WTC11 (cell line): Measurements from ENCODE around the gene HAPLN1. TPM values are rescaled to one million over a fixed set of nuclear protein-coding genes. Genes with fewer than 3 reads are reported as not detected.

ENCODE experiments used
- ATAC-seq: fragments of 200-7000 bp; cut with Tn5 transposase; 2 replicates; pipeline ENCODE4 v1.10.0; 2021; ENCODE audit warnings: mild to moderate bottlenecking, moderate library complexity
- CTCF ChIA-PET: fragments of 300-600 bp; sonication (Branson Sonifier 250); formaldehyde crosslinking; loops from one replicate; lab custom pipeline; 2021; ENCODE audit warnings: antibody characterized with exemption; lab: Charles Lee
- POLR2A ChIA-PET: fragments of 350-600 bp; sonication (Branson Sonifier 250); formaldehyde crosslinking; loops from one replicate; lab custom pipeline; 2021; ENCODE audit warnings: antibody characterized with exemption; lab: Charles Lee
- DNase-seq: peaks from one replicate; pipeline ENCODE4 v3.0.0; 2021; ENCODE audit warnings: low spot score
- H3K27ac Mint-ChIP-seq: 2 replicates; pipeline ENCODE4 v1.8.0; 2021; ENCODE audit warnings: mixed read lengths
- H3K27me3 Mint-ChIP-seq: 2 replicates; pipeline ENCODE4 v1.8.0; 2021; ENCODE audit warnings: low read depth, mild to moderate bottlenecking, moderate library complexity, mixed read lengths
- H3K36me3 Mint-ChIP-seq: 2 replicates; pipeline ENCODE4 v1.8.0; 2021; ENCODE audit warnings: mixed read lengths
- H3K4me1 Mint-ChIP-seq: 2 replicates; pipeline ENCODE4 v1.8.0; 2022; ENCODE audit warnings: mixed read lengths
- H3K4me3 Mint-ChIP-seq: 2 replicates; pipeline ENCODE4 v1.8.0; 2021; ENCODE audit warnings: mild to moderate bottlenecking, moderate library complexity, mixed read lengths
- H3K9me3 Mint-ChIP-seq: 2 replicates; pipeline ENCODE4 v1.8.0; 2021; ENCODE audit warnings: mixed read lengths
- AR ChIP-seq: fragments of 250-450 bp; sonication (Bioruptor Pico); IDR thresholded peaks from 2 replicates; pipeline ENCODE4 v1.9.0; 2021; ENCODE audit warnings: mild to moderate bottlenecking
- CBFB ChIP-seq: sonication (generic); formaldehyde crosslinking; IDR thresholded peaks from 2 replicates; pipeline ENCODE4 v1.8.1; 2022; ENCODE audit warnings: mild to moderate bottlenecking, low read depth, missing genetic modification reagents
- ERG ChIP-seq: fragments of 250-450 bp; sonication (Bioruptor Pico); IDR thresholded peaks from 2 replicates; pipeline ENCODE4 v1.8.0; 2021; ENCODE audit warnings: mild to moderate bottlenecking
- FOXJ3 ChIP-seq: sonication (generic); formaldehyde crosslinking; IDR thresholded peaks from 2 replicates; pipeline ENCODE4 v1.9.0; 2021; ENCODE audit warnings: missing genetic modification reagents, mild to moderate bottlenecking, borderline replicate concordance
- FOXP4 ChIP-seq: sonication (generic); formaldehyde crosslinking; IDR thresholded peaks from 2 replicates; pipeline ENCODE4 v1.8.0; 2022; ENCODE audit warnings: mild to moderate bottlenecking, missing genetic modification reagents
- GTF2I ChIP-seq: fragments of 250-450 bp; sonication (Bioruptor Pico); conservative IDR thresholded peaks from 2 replicates; pipeline ENCODE4 v1.4.0; 2021; ENCODE audit warnings: mild to moderate bottlenecking
- IRF1 ChIP-seq: sonication (generic); formaldehyde crosslinking; IDR thresholded peaks from 2 replicates; pipeline ENCODE4 v1.8.0; 2023; ENCODE audit warnings: missing genetic modification reagents
- IRF2 ChIP-seq: sonication (generic); formaldehyde crosslinking; IDR thresholded peaks from 2 replicates; pipeline ENCODE4 v1.8.0; 2022; ENCODE audit warnings: low read depth, missing genetic modification reagents, borderline replicate concordance
- JAZF1 ChIP-seq: fragments of 250-450 bp; sonication (Bioruptor Pico); IDR thresholded peaks from 2 replicates; pipeline ENCODE4 v1.9.0; 2021; ENCODE audit warnings: moderate library complexity, mild to moderate bottlenecking, inconsistent platforms
- JUN ChIP-seq: sonication (generic); formaldehyde crosslinking; IDR thresholded peaks from 2 replicates; pipeline ENCODE4 v1.8.0; 2023; ENCODE audit warnings: mild to moderate bottlenecking, missing genetic modification reagents
- NR2C2 ChIP-seq: sonication (generic); formaldehyde crosslinking; IDR thresholded peaks from 2 replicates; pipeline ENCODE4 v1.8.0; 2022; ENCODE audit warnings: mild to moderate bottlenecking, missing genetic modification reagents
- NR3C1 ChIP-seq: sonication (generic); formaldehyde crosslinking; conservative IDR thresholded peaks from 2 replicates; pipeline ENCODE4 v1.8.1; 2023; ENCODE audit warnings: low read depth, mild to moderate bottlenecking, missing genetic modification reagents
- RELA ChIP-seq: sonication (generic); formaldehyde crosslinking; IDR thresholded peaks from 2 replicates; pipeline ENCODE4 v1.8.1; 2022; ENCODE audit warnings: missing genetic modification reagents, mild to moderate bottlenecking, borderline replicate concordance
- SMAD4 ChIP-seq: sonication (generic); formaldehyde crosslinking; IDR thresholded peaks from 2 replicates; pipeline ENCODE4 v1.8.0; 2022; ENCODE audit warnings: mild to moderate bottlenecking, missing genetic modification reagents
- SOX15 ChIP-seq: fragments of 250-450 bp; sonication (Bioruptor Pico); IDR thresholded peaks from 2 replicates; pipeline ENCODE4 v1.9.0; 2021; ENCODE audit warnings: mild to moderate bottlenecking
- TEAD4 ChIP-seq: sonication (generic); formaldehyde crosslinking; IDR thresholded peaks from 2 replicates; pipeline ENCODE4 v1.8.0; 2022; ENCODE audit warnings: mild to moderate bottlenecking, missing genetic modification reagents
- USF2 ChIP-seq: sonication (generic); formaldehyde crosslinking; IDR thresholded peaks from 2 replicates; pipeline ENCODE4 v1.8.1; 2023; ENCODE audit warnings: mild to moderate bottlenecking, missing genetic modification reagents, moderate library complexity
- ZBTB43 ChIP-seq: sonication (generic); formaldehyde crosslinking; IDR thresholded peaks from 2 replicates; pipeline ENCODE4 v1.8.1; 2023; ENCODE audit warnings: mild to moderate bottlenecking, missing genetic modification reagents
- ZNF138 ChIP-seq: sonication (generic); formaldehyde crosslinking; conservative IDR thresholded peaks from 2 replicates; pipeline ENCODE4 v1.8.1; 2022; ENCODE audit warnings: mild to moderate bottlenecking, moderate library complexity, missing genetic modification reagents
- ZNF232 ChIP-seq: sonication (generic); formaldehyde crosslinking; IDR thresholded peaks from 2 replicates; pipeline ENCODE4 v1.8.0; 2022; ENCODE audit warnings: mild to moderate bottlenecking, missing genetic modification reagents
- ZNF396 ChIP-seq: fragments of 250-450 bp; sonication (Bioruptor Pico); IDR thresholded peaks from 2 replicates; pipeline ENCODE4 v1.8.0; 2021; ENCODE audit warnings: mild to moderate bottlenecking, moderate library complexity, borderline replicate concordance
- total RNA-seq: library from RNA; stranded (reverse); gene quantifications from 3 replicates; pipeline ENCODE4 v1.2.3, GENCODE V29; 2021

HAPLN1 gene
- total RNA-seq, 1 experiment from 2014 or later, result 9.4 TPM

GRCh38 chr5:83657807-83658525 is 62.7 kb downstream of the HAPLN1 start:
- Mint-ChIP-seq H3K27ac (no peak overlapping the region), H3K9me3 (no peaks in the 10 kb centered on the region), H3K36me3 (no peaks in the 10 kb centered on the region), H3K4me1 (peaks cover 18% of the 10 kb centered on the region), H3K27me3 (no peaks in the 10 kb centered on the region), H3K4me3 (no peak overlapping the region)
- no peak for ATAC-seq
- ChIA-PET CTCF (no interaction called here), POLR2A (no interaction called here)
- no peak for DNase-seq
- TF ChIP-seq NR2C2 (CRISPR knock-in tag) (no peak), JAZF1 (CRISPR knock-in tag) (no peak), USF2 (CRISPR knock-in tag) (no peak), IRF2 (no peak), NR3C1 (CRISPR knock-in tag) (no peak), FOXP4 (no peak), AR (CRISPR knock-in tag) (no peak)

- H3K27ac Mint-ChIP-seq, result no peak overlapping the region
- no peaks in the 10 kb centered on the region for H3K9me3 Mint-ChIP-seq
- ChIA-PET CTCF (no interaction called here), POLR2A (no interaction called here)
- H3K4me3 Mint-ChIP-seq, result no peak overlapping the region
- no peaks in the 10 kb centered on the region for H3K36me3 Mint-ChIP-seq
- no peaks in the 10 kb centered on the region for H3K27me3 Mint-ChIP-seq
- H3K4me1 Mint-ChIP-seq, result peaks cover 18% of the 10 kb centered on the region
- ATAC-seq (no peak), DNase-seq (no peak)
- TF ChIP-seq ERG, result no peak
- no peak for TF ChIP-seq GTF2I (CRISPR knock-in tag)
- TF ChIP-seq SMAD4 (CRISPR knock-in tag), result no peak
- TF ChIP-seq ZNF232 (CRISPR knock-in tag), result no peak
- TF ChIP-seq FOXJ3 (CRISPR knock-in tag), result no peak
- no peak for TF ChIP-seq FOXP4
- TF ChIP-seq ZNF138 (CRISPR knock-in tag), result no peak
- no peak for TF ChIP-seq SOX15 (CRISPR knock-in tag)
- TF ChIP-seq ZNF396 (CRISPR knock-in tag), result no peak
- no peak for TF ChIP-seq TEAD4 (CRISPR knock-in tag)
- no peak for TF ChIP-seq IRF1
- no peak for TF ChIP-seq RELA (CRISPR knock-in tag)
- TF ChIP-seq JAZF1 (CRISPR knock-in tag), result no peak
- no peak for TF ChIP-seq JUN (CRISPR knock-in tag)
- no peak for TF ChIP-seq CBFB
- no peak for TF ChIP-seq NR3C1 (CRISPR knock-in tag)
- no peak for TF ChIP-seq ZBTB43 (CRISPR knock-in tag)
These were observed 66.1 kb downstream of the HAPLN1 start for GRCh38 chr5:83654427-83654994.
